HepG2 (cell line): ENCODE results near the gene GRIK3. TPM values are rescaled to one million over a fixed set of nuclear protein-coding genes. Genes with fewer than 3 reads are reported as not detected.
A peak's percentile ranks its signal among the peaks of the same experiment; 100 is the strongest.

ENCODE experiments used
- CBX1 ChIP-seq: IDR thresholded peaks from one replicate; pipeline ENCODE4 v1.6.1; 2016; ENCODE audit warnings: antibody characterized with exemption, low read depth
- FOXM1 ChIP-seq: sonication (generic); formaldehyde crosslinking; IDR thresholded peaks from 2 replicates; pipeline ENCODE4 v1.5.0; 2020; ENCODE audit warnings: missing genetic modification reagents
- HNRNPL ChIP-seq: fragments of 200-400 bp; formaldehyde crosslinking; IDR thresholded peaks from 2 replicates; pipeline ENCODE4 v1.6.1; 2017; ENCODE audit warnings: mild to moderate bottlenecking, low read depth, low read length
- JARID2 ChIP-seq: sonication (generic); formaldehyde crosslinking; IDR thresholded peaks from 2 replicates; pipeline ENCODE4 v1.8.1; 2023; ENCODE audit warnings: missing genetic modification reagents, inconsistent platforms; ENCODE audit not compliant: insufficient replicate concordance
- PAWR ChIP-seq: sonication (generic); formaldehyde crosslinking; IDR thresholded peaks from 2 replicates; pipeline ENCODE4 v1.4.0; 2020; ENCODE audit warnings: missing genetic modification reagents, mild to moderate bottlenecking, borderline replicate concordance
- RBFOX2 ChIP-seq: fragments of 200-400 bp; formaldehyde crosslinking; IDR thresholded peaks from 2 replicates; pipeline ENCODE4 v1.6.1; 2017; ENCODE audit warnings: low read depth, mild to moderate bottlenecking, low read length
- ZBTB42 ChIP-seq: sonication (generic); formaldehyde crosslinking; IDR thresholded peaks from 2 replicates; pipeline ENCODE4 v1.5.0; 2020; ENCODE audit warnings: mild to moderate bottlenecking, missing genetic modification reagents
- ZFP36 ChIP-seq: fragments of 150-350 bp; IDR thresholded peaks from 2 replicates; pipeline ENCODE4 v1.6.1; 2018; ENCODE audit warnings: borderline replicate concordance, low read length, low read depth; ENCODE audit not compliant: partially characterized antibody
- ZFYVE20 ChIP-seq: sonication (generic); formaldehyde crosslinking; IDR thresholded peaks from 2 replicates; pipeline ENCODE4 v1.8.0; 2023; ENCODE audit warnings: low read depth, mild to moderate bottlenecking, moderate library complexity, missing genetic modification reagents, borderline replicate concordance
- ZNF331 ChIP-seq: sonication (generic); formaldehyde crosslinking; IDR thresholded peaks from 2 replicates; pipeline ENCODE4 v1.4.0; 2020; ENCODE audit warnings: missing genetic modification reagents
- ZNF549 ChIP-seq: sonication (generic); formaldehyde crosslinking; IDR thresholded peaks from 2 replicates; pipeline ENCODE4 v1.5.0; 2020; ENCODE audit warnings: missing genetic modification reagents
- ZNF749 ChIP-seq: sonication (generic); formaldehyde crosslinking; IDR thresholded peaks from 2 replicates; pipeline ENCODE4 v1.8.0; 2022; ENCODE audit warnings: mild to moderate bottlenecking, missing genetic modification reagents, moderate library complexity, borderline replicate concordance
- ZNF777 ChIP-seq: sonication (generic); formaldehyde crosslinking; IDR thresholded peaks from 2 replicates; pipeline ENCODE4 v1.4.0; 2020; ENCODE audit warnings: missing genetic modification reagents
- polyA plus RNA-seq, 8 experiments: library from polyadenylated mRNA; depleted of rRNA in 3 of 8; stranded (reverse) in 7 of 8; unstranded in 1 of 8; fragments of >200 nt; fragmentation: Illumina TruSeq in 4 of 8; extraction: Trizol in 4 of 8; gene quantifications; 2 replicates each; pipeline versions ENCODE4 v1.2.1 to v1.2.3, GENCODE V29; 2011 to 2016; ENCODE audit warnings: low read depth in 4 of 8, missing spikeins in 1 of 8, mixed read lengths in 1 of 8; ENCODE audit not compliant: insufficient read depth in 1 of 8
- total RNA-seq, 5 experiments: library from RNA; depleted of rRNA; stranded (reverse); fragments of >200 nt; fragmentation: Illumina TruSeq; extraction: Trizol; gene quantifications; 2 replicates each; pipeline ENCODE4 v1.2.3, GENCODE V29; 2016; ENCODE audit warnings: low read depth in 1 of 5
- TF ChIP-seq, protein P1 (sequence below): sonication (generic); formaldehyde crosslinking; IDR thresholded peaks from 2 replicates; pipeline ENCODE4 v1.4.0; 2020; ENCODE audit warnings: missing genetic modification reagents
- TF ChIP-seq, protein P2 (sequence below): sonication (generic); formaldehyde crosslinking; IDR thresholded peaks from 2 replicates; pipeline ENCODE4 v1.9.0; 2022; ENCODE audit warnings: missing genetic modification reagents, mild to moderate bottlenecking, borderline replicate concordance
- TF ChIP-seq, protein P3 (sequence below): IDR thresholded peaks from 2 replicates; pipeline ENCODE4 v1.6.1; 2016; ENCODE audit warnings: low read depth
- TF ChIP-seq, protein P4 (sequence below): fragments of 450-650 bp; IDR thresholded peaks from 2 replicates; pipeline ENCODE4 v1.6.1; 2017
- TF ChIP-seq, protein P5 (sequence below): sonication (generic); formaldehyde crosslinking; IDR thresholded peaks from 2 replicates; pipeline ENCODE4 v1.5.0; 2020; ENCODE audit warnings: mild to moderate bottlenecking, missing genetic modification reagents

GRIK3 gene
- total and polyA plus RNA-seq, 2 of the 13 experiments (the other 11 are each of a cell fraction or from before 2014, with no cell fraction given): not detected

DNA sequence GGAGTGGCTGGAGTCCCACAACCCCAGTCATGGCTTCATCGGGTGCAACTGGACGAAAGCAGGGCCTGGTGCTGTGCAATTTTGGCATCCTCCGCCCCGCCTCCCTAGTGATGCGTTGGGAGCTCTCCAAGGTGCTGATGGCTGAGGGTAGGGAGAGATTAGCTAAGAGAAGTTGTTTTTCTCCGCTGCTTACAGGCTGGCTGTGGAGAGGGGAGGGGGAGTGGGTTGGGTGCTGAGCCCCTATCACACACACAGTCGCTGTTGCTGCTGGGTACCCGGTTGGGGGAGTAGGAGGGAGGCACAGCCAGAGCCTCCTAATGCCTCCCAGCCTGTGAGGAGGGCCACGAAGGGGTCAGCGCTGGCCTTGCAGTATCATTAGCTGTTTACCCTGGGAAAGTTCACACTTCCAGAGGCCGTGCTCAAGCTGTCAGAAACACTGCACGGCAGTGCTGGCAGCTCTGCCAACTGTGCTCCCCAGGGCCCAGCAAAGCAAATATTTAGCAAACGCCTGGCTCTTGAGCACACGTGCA is 110.0 kb downstream of the GRIK3 start (continued):
- TF ChIP-seq, protein P1, sequence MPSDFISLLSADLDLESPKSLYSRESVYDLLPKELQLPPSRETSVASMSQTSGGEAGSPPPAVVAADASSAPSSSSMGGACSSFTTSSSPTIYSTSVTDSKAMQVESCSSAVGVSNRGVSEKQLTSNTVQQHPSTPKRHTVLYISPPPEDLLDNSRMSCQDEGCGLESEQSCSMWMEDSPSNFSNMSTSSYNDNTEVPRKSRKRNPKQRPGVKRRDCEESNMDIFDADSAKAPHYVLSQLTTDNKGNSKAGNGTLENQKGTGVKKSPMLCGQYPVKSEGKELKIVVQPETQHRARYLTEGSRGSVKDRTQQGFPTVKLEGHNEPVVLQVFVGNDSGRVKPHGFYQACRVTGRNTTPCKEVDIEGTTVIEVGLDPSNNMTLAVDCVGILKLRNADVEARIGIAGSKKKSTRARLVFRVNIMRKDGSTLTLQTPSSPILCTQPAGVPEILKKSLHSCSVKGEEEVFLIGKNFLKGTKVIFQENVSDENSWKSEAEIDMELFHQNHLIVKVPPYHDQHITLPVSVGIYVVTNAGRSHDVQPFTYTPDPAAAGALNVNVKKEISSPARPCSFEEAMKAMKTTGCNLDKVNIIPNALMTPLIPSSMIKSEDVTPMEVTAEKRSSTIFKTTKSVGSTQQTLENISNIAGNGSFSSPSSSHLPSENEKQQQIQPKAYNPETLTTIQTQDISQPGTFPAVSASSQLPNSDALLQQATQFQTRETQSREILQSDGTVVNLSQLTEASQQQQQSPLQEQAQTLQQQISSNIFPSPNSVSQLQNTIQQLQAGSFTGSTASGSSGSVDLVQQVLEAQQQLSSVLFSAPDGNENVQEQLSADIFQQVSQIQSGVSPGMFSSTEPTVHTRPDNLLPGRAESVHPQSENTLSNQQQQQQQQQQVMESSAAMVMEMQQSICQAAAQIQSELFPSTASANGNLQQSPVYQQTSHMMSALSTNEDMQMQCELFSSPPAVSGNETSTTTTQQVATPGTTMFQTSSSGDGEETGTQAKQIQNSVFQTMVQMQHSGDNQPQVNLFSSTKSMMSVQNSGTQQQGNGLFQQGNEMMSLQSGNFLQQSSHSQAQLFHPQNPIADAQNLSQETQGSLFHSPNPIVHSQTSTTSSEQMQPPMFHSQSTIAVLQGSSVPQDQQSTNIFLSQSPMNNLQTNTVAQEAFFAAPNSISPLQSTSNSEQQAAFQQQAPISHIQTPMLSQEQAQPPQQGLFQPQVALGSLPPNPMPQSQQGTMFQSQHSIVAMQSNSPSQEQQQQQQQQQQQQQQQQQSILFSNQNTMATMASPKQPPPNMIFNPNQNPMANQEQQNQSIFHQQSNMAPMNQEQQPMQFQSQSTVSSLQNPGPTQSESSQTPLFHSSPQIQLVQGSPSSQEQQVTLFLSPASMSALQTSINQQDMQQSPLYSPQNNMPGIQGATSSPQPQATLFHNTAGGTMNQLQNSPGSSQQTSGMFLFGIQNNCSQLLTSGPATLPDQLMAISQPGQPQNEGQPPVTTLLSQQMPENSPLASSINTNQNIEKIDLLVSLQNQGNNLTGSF (CRISPR knock-in tag): no peak
- TF ChIP-seq ZNF749: no peak
- no peak for TF ChIP-seq CBX1
- 0 out of 2 replicates have a peak, but pooled peaks have one; percentile 24 for TF ChIP-seq ZNF331
- TF ChIP-seq HNRNPL: no peak
- no peak for TF ChIP-seq RBFOX2
- no peak for TF ChIP-seq ZFYVE20
- no peak for TF ChIP-seq ZFP36
- no peak for TF ChIP-seq ZNF549 (CRISPR knock-in tag)
- no peak for TF ChIP-seq PAWR
- no peak for TF ChIP-seq ZBTB42 (CRISPR knock-in tag)
- TF ChIP-seq FOXM1 (CRISPR knock-in tag): no peak
- TF ChIP-seq, protein P2, sequence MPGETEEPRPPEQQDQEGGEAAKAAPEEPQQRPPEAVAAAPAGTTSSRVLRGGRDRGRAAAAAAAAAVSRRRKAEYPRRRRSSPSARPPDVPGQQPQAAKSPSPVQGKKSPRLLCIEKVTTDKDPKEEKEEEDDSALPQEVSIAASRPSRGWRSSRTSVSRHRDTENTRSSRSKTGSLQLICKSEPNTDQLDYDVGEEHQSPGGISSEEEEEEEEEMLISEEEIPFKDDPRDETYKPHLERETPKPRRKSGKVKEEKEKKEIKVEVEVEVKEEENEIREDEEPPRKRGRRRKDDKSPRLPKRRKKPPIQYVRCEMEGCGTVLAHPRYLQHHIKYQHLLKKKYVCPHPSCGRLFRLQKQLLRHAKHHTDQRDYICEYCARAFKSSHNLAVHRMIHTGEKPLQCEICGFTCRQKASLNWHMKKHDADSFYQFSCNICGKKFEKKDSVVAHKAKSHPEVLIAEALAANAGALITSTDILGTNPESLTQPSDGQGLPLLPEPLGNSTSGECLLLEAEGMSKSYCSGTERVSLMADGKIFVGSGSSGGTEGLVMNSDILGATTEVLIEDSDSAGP (CRISPR knock-in tag): no peak
- TF ChIP-seq ZNF777 (CRISPR knock-in tag): no peak
- TF ChIP-seq JARID2 (CRISPR knock-in tag): no peak
- TF ChIP-seq, protein P3, sequence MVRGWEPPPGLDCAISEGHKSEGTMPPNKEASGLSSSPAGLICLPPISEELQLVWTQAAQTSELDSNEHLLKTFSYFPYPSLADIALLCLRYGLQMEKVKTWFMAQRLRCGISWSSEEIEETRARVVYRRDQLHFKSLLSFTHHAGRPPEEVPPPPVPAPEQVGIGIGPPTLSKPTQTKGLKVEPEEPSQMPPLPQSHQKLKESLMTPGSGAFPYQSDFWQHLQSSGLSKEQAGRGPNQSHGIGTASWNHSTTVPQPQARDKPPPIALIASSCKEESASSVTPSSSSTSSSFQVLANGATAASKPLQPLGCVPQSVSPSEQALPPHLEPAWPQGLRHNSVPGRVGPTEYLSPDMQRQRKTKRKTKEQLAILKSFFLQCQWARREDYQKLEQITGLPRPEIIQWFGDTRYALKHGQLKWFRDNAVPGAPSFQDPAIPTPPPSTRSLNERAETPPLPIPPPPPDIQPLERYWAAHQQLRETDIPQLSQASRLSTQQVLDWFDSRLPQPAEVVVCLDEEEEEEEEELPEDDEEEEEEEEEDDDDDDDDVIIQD (CRISPR knock-in tag): no peak
- TF ChIP-seq, protein P4, sequence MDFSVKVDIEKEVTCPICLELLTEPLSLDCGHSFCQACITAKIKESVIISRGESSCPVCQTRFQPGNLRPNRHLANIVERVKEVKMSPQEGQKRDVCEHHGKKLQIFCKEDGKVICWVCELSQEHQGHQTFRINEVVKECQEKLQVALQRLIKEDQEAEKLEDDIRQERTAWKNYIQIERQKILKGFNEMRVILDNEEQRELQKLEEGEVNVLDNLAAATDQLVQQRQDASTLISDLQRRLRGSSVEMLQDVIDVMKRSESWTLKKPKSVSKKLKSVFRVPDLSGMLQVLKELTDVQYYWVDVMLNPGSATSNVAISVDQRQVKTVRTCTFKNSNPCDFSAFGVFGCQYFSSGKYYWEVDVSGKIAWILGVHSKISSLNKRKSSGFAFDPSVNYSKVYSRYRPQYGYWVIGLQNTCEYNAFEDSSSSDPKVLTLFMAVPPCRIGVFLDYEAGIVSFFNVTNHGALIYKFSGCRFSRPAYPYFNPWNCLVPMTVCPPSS: no peak
- TF ChIP-seq, protein P5, sequence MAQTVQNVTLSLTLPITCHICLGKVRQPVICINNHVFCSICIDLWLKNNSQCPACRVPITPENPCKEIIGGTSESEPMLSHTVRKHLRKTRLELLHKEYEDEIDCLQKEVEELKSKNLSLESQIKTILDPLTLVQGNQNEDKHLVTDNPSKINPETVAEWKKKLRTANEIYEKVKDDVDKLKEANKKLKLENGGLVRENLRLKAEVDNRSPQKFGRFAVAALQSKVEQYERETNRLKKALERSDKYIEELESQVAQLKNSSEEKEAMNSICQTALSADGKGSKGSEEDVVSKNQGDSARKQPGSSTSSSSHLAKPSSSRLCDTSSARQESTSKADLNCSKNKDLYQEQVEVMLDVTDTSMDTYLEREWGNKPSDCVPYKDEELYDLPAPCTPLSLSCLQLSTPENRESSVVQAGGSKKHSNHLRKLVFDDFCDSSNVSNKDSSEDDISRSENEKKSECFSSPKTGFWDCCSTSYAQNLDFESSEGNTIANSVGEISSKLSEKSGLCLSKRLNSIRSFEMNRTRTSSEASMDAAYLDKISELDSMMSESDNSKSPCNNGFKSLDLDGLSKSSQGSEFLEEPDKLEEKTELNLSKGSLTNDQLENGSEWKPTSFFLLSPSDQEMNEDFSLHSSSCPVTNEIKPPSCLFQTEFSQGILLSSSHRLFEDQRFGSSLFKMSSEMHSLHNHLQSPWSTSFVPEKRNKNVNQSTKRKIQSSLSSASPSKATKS (CRISPR knock-in tag): no peak
